GM12874 (cell line): Measurements from ENCODE around the gene POFUT2.

Experiments used
- TF ChIP-seq, protein P1 (sequence below): IDR thresholded peaks from 2 replicates; pipeline ENCODE4 v1.5.1; 2011; ENCODE audit warnings: low read depth, mild to moderate bottlenecking, control low read depth, low read length, moderate library complexity; ENCODE audit not compliant: insufficient read depth

The POFUT2 gene

GRCh38 chr21:45255381-45256020, 32.2 kb downstream of the POFUT2 start:
- TF ChIP-seq, protein P1, sequence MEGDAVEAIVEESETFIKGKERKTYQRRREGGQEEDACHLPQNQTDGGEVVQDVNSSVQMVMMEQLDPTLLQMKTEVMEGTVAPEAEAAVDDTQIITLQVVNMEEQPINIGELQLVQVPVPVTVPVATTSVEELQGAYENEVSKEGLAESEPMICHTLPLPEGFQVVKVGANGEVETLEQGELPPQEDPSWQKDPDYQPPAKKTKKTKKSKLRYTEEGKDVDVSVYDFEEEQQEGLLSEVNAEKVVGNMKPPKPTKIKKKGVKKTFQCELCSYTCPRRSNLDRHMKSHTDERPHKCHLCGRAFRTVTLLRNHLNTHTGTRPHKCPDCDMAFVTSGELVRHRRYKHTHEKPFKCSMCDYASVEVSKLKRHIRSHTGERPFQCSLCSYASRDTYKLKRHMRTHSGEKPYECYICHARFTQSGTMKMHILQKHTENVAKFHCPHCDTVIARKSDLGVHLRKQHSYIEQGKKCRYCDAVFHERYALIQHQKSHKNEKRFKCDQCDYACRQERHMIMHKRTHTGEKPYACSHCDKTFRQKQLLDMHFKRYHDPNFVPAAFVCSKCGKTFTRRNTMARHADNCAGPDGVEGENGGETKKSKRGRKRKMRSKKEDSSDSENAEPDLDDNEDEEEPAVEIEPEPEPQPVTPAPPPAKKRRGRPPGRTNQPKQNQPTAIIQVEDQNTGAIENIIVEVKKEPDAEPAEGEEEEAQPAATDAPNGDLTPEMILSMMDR = no peak

- TF ChIP-seq, protein P1 = no peak
These were observed 33.2 kb downstream of the POFUT2 start for GRCh38 chr21:45254460-45254930.

DNA sequence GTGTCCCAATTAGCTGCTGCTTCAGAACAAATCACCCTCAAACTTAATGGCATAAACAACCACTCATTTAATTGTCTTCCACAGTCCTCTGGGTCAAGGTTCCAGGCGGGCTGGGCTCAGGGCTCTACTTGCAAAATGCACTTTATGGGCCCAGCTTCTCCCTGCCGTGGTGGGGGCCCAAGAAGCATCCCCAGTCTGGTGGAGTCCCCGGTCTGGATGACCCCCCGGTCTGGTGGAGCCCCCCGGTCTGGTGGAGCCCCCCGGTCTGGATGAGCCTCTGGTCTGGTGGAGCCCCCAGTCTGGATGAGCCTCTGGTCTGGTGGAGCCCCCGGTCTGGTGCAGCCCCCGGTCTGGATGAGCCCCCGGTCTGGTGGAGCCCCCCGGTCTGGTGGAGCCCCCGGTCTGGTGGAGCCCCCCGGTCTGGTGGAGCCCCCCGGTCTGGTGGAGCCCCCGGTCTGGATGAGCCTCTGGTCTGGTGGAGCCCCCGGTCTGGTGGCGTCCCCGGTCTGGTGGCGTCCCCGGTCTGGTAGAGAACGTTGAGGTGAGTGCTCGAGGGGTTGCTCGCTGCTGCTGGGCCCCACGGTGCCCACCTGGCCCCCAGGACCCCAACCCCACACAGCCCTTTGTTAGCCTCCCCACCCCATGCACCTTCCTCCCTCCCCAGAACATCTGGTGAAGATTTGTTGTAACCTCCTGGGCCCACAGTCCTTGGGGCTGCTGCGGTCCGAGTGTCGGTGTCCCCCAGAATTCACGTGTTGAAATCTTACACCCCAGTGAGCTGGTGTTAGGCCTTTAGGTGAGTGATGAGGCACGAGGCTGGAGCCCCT, 33.8 kb downstream of the POFUT2 start:
- TF ChIP-seq, protein P1 = no peak

- TF ChIP-seq, protein P1 = no peak
These were observed 34.5 kb downstream of the POFUT2 start for GRCh38 chr21:45253180-45253579.

GRCh38 chr21:45252448-45252925, 35.2 kb downstream of the POFUT2 start:
- TF ChIP-seq, protein P1 = no peak

- TF ChIP-seq, protein P1 = no peak
These were observed 35.9 kb downstream of the POFUT2 start for GRCh38 chr21:45251635-45252447.
